ENCODE results near the gene CASP7.

- TF ChIP-seq CTCF (conservative IDR thresholded peaks at IDR 0.05; ENCODE audit: low read length), result no peak
- no peak for TF ChIP-seq EZH2phosphoT487 (IDR thresholded peaks at IDR 0.05; ENCODE audit: borderline replicate concordance, low read depth, low read length)
Measured at GRCh38 chr10:113770346-113770745, 90.6 kb downstream of the CASP7 start.
